SK-N-SH (cell line): ENCODE measurements around the gene CHD6. TPM values are rescaled to one million over a fixed set of nuclear protein-coding genes. Genes with fewer than 3 reads are reported as not detected.

Experiments
- CTCF ChIA-PET: fragments of 300-600, 350-600 bp; formaldehyde crosslinking; extraction: SDS; loops from one replicate; lab custom pipeline; 2021; lab: Yijun Ruan, JAX
- POLR2A ChIA-PET: fragments of 350-600 bp; sonication (Branson Sonifier 250); formaldehyde crosslinking; extraction: SDS; loops from one replicate; lab custom pipeline; 2020; ENCODE audit warnings: antibody characterized with exemption, inconsistent platforms; lab: Yijun Ruan, JAX
- DNase-seq: peaks from one replicate; pipeline ENCODE4 v3.0.0; 2012
- H2AFZ ChIP-seq: fragments of 200-600 bp; sonication (generic); 2 replicates; pipeline ENCODE4 v1.8.1; 2016; ENCODE audit warnings: antibody characterized with exemption, mild to moderate bottlenecking, low read depth
- H3F3A ChIP-seq: fragments of 200-600 bp; sonication (generic); replicated peaks from 2 replicates; pipeline ENCODE3; 2016; ENCODE audit warnings: antibody characterized with exemption, mild to moderate bottlenecking; ENCODE audit not compliant: insufficient read depth
- H3K27ac ChIP-seq, 2 experiments: fragments of 200-500 bp in 1 of 2; fragments of 200-600 bp in 1 of 2; sonication (Bioruptor generic) in 1 of 2; sonication (generic), shearing (Covaris generic) in 1 of 2; 2 replicates each; pipeline versions ENCODE4 v1.5.1 to v1.6.1; 2014 to 2016; ENCODE audit warnings: low read depth in 2 of 2, inconsistent platforms in 1 of 2, low read length in 1 of 2, mild to moderate bottlenecking in 1 of 2, mixed read lengths in 1 of 2
- H3K27me3 ChIP-seq: fragments of 200-600 bp; sonication (generic), shearing (Covaris generic); 2 replicates; pipeline ENCODE4 v1.6.1; 2016; ENCODE audit warnings: mixed run types; ENCODE audit not compliant: insufficient read depth
- H3K36me3 ChIP-seq, 2 experiments: fragments of 200-500 bp in 1 of 2; fragments of 200-600 bp in 1 of 2; sonication (Bioruptor generic) in 1 of 2; sonication (generic) in 1 of 2; replicated peaks in 1 of 2; 2 replicates each; pipeline versions ENCODE3 to v1.5.1; 2014 to 2016; ENCODE audit warnings: low read length in 1 of 2, mild to moderate bottlenecking in 1 of 2; ENCODE audit not compliant: insufficient read depth in 2 of 2, control insufficient read depth in 1 of 2
- H3K4me1 ChIP-seq, 2 experiments: fragments of 200-500 bp in 1 of 2; fragments of 200-600 bp in 1 of 2; sonication (Bioruptor generic) in 1 of 2; sonication (generic), shearing (Covaris generic) in 1 of 2; 2 replicates each; pipeline versions ENCODE4 v1.5.1 to v1.6.1; 2014 to 2016; ENCODE audit warnings: low read depth in 1 of 2, low read length in 1 of 2, mixed run types in 1 of 2; ENCODE audit not compliant: insufficient read depth in 2 of 2, control insufficient read depth in 1 of 2
- H3K4me2 ChIP-seq: fragments of 200-600 bp; sonication (generic), shearing (Covaris generic); 2 replicates; pipeline ENCODE4 v1.6.1; 2017; ENCODE audit warnings: mixed run types
- H3K4me3 ChIP-seq, 2 experiments: fragments of 200-500 bp in 1 of 2; fragments of 200-600 bp in 1 of 2; sonication (Bioruptor generic) in 1 of 2; sonication (generic), shearing (Covaris generic) in 1 of 2; 2 replicates each; pipeline versions ENCODE4 v1.5.1 to v1.8.1; 2014 to 2016; ENCODE audit warnings: low read depth in 2 of 2, inconsistent platforms in 1 of 2, low read length in 1 of 2, mild to moderate bottlenecking in 1 of 2, mixed read lengths in 1 of 2, moderate library complexity in 1 of 2
- H3K79me2 ChIP-seq: fragments of 200-600 bp; sonication (generic); 2 replicates; pipeline ENCODE4 v1.8.1; 2017; ENCODE audit warnings: mild to moderate bottlenecking; ENCODE audit not compliant: insufficient read depth
- H3K9ac ChIP-seq: fragments of 200-600 bp; sonication (generic); 2 replicates; pipeline ENCODE4 v1.6.1; 2017; ENCODE audit warnings: mixed run types
- H3K9me2 ChIP-seq: fragments of 200-600 bp; sonication (generic); 2 replicates; pipeline ENCODE4 v1.6.1; 2017; ENCODE audit warnings: mixed run types
- H3K9me3 ChIP-seq: fragments of 200-600 bp; sonication (generic); 2 replicates; pipeline ENCODE4 v1.6.1; 2017; ENCODE audit warnings: mixed run types, mild to moderate bottlenecking, moderate library complexity
- H4K20me1 ChIP-seq: fragments of 200-600 bp; sonication (generic); 2 replicates; pipeline ENCODE4 v1.6.1; 2017; ENCODE audit warnings: mild to moderate bottlenecking, mixed run types; ENCODE audit not compliant: insufficient read depth
- CTCF ChIP-seq: fragments of 200-600 bp; sonication (generic); IDR thresholded peaks from 2 replicates; pipeline ENCODE4 v1.6.1; 2017; ENCODE audit warnings: antibody characterized with exemption, mild to moderate bottlenecking, moderate library complexity
- ELF1 ChIP-seq: IDR thresholded peaks from 2 replicates; pipeline ENCODE4 v1.4.0; 2012
- FOXM1 ChIP-seq: IDR thresholded peaks from 2 replicates; pipeline ENCODE4 v1.4.0; 2012; ENCODE audit warnings: low read depth, mild to moderate bottlenecking
- GABPA ChIP-seq: IDR thresholded peaks from 2 replicates; pipeline ENCODE4 v1.4.0; 2012; ENCODE audit warnings: low read depth, mild to moderate bottlenecking
- GATA2 ChIP-seq: sonication (generic); formaldehyde crosslinking; IDR thresholded peaks from 2 replicates; pipeline ENCODE4 v1.5.0; 2020; ENCODE audit warnings: mild to moderate bottlenecking, missing genetic modification reagents
- MAX ChIP-seq: IDR thresholded peaks from 2 replicates; pipeline ENCODE4 v1.4.0; 2012; ENCODE audit warnings: low read depth
- MEF2A ChIP-seq: IDR thresholded peaks from 2 replicates; pipeline ENCODE4 v1.4.0; 2012; ENCODE audit warnings: low read depth, borderline replicate concordance
- MXI1 ChIP-seq: IDR thresholded peaks from 2 replicates; pipeline ENCODE4 v1.6.1; 2012; ENCODE audit warnings: mild to moderate bottlenecking, low read depth, low read length, improper control_type of control experiment
- NFIC ChIP-seq: IDR thresholded peaks from 2 replicates; pipeline ENCODE4 v1.4.0; 2012; ENCODE audit warnings: borderline replicate concordance
- POLR2AphosphoS5 ChIP-seq: IDR thresholded peaks from 2 replicates; pipeline ENCODE4 v1.6.1; 2012; ENCODE audit warnings: low read depth, low read length
- RAD21 ChIP-seq: IDR thresholded peaks from 2 replicates; pipeline ENCODE4 v1.6.1; 2012; ENCODE audit warnings: mild to moderate bottlenecking, low read length
- RCOR1 ChIP-seq: fragments of 150-350 bp; IDR thresholded peaks from 2 replicates; pipeline ENCODE4 v1.6.1; 2017; ENCODE audit warnings: antibody characterized with exemption, low read length
- RFX5 ChIP-seq: IDR thresholded peaks from 2 replicates; pipeline ENCODE4 v1.6.1; 2012; ENCODE audit warnings: mild to moderate bottlenecking, improper control_type of control experiment, low read length
- RXRA ChIP-seq: IDR thresholded peaks from 2 replicates; pipeline ENCODE4 v1.4.0; 2012; ENCODE audit warnings: low read depth, mild to moderate bottlenecking, borderline replicate concordance
- SIN3A ChIP-seq: IDR thresholded peaks from 2 replicates; pipeline ENCODE4 v1.6.1; 2012; ENCODE audit warnings: low read depth, mild to moderate bottlenecking, low read length, moderate library complexity, borderline replicate concordance
- TCF12 ChIP-seq: IDR thresholded peaks from 2 replicates; pipeline ENCODE4 v1.4.0; 2012
- TEAD4 ChIP-seq: IDR thresholded peaks from 2 replicates; pipeline ENCODE4 v1.4.0; 2012; ENCODE audit warnings: mild to moderate bottlenecking, borderline replicate concordance; ENCODE audit not compliant: insufficient read depth
- USF2 ChIP-seq: fragments of 150-350 bp; IDR thresholded peaks from 2 replicates; pipeline ENCODE4 v1.6.1; 2017; ENCODE audit warnings: antibody characterized with exemption, low read length, low read depth, borderline replicate concordance
- WGBS: methylation state at CpG from one replicate; pipeline ENCODE4 v1.1.6; 2017; ENCODE audit warnings: low lambda C conversion rate; 5-methylcytosine and 5-hydroxymethylcytosine counted together
- polyA plus RNA-seq, 3 experiments: library from polyadenylated mRNA; depleted of rRNA; stranded (reverse); fragments of >200 nt; gene quantifications; 2 replicates each; pipeline ENCODE4 v1.2.3, GENCODE V29; 2012

Gene CHD6
- polyA plus RNA-seq, 1 of the 3 experiments (the other 2 are of a cell fraction): 7.1 TPM

GRCh38 chr20:41608606-41609005 lies 9.6 kb downstream of the CHD6 start:
- Histone ChIP-seq H3K9me2 (no peaks in the 10 kb centered on the region), H3K4me2 (no peak overlapping the region), H3F3A (peaks cover 11% of the 10 kb centered on the region), H3K36me3 (no peaks in the 10 kb centered on the region), H3K79me2 (peaks cover 99% of the 10 kb centered on the region), H4K20me1 (peaks cover 94% of the 10 kb centered on the region), H3K27me3 (no peaks in the 10 kb centered on the region), H3K4me3 (no peak overlapping the region), H2AFZ (no peak overlapping the region), H3K9me3 (no peaks in the 10 kb centered on the region), H3K9ac (no peak overlapping the region), H3K27ac (no peak overlapping the region), H3K4me1 (peaks cover 0 to 3% of the 10 kb centered on the region in 2 experiments; a peak in 2 of 4 replicates)
- TF ChIP-seq SIN3A: no peak
- ChIA-PET CTCF (interaction anchor here (1.7 kb wide), 1 partner anchor 8 kb away, joined by 6 read pairs; no protein-coding TSS in a partner anchor), POLR2A (no interaction called here)
- 94% methylated on average over 2 of the region's 2 CpGs for WGBS
- DNase-seq: no peak

GRCh38 chr20:41607791-41608190 lies 10.4 kb downstream of the CHD6 start:
- WGBS: 89% methylated on average over 1 of the region's 1 CpG
- H3F3A ChIP-seq: peaks cover 11% of the 10 kb centered on the region
- no peaks in the 10 kb centered on the region for H3K9me3 ChIP-seq
- H3K27me3 ChIP-seq: no peaks in the 10 kb centered on the region
- H3K27ac ChIP-seq: no peak overlapping the region
- H2AFZ ChIP-seq: no peak overlapping the region
- H3K4me1 ChIP-seq: no peaks in the 10 kb centered on the region
- DNase-seq: no peak
- no peaks in the 10 kb centered on the region for H3K9me2 ChIP-seq
- H4K20me1 ChIP-seq: peaks cover 90% of the 10 kb centered on the region
- ChIA-PET POLR2A (interaction anchor here (1.8 kb wide), 1 partner anchor 11 kb away, joined by 4 read pairs; the partner anchor contains the start of gene CHD6), CTCF (interaction anchor here (1.7 kb wide), 1 partner anchor 9 kb away, joined by 6 read pairs; no protein-coding TSS in a partner anchor)
- H3K36me3 ChIP-seq: no peaks in the 10 kb centered on the region
- peaks cover 99% of the 10 kb centered on the region for H3K79me2 ChIP-seq
- H3K4me3 ChIP-seq: no peak overlapping the region
- TF ChIP-seq MEF2A (no peak), POLR2AphosphoS5 (no peak), GABPA (no peak), TEAD4 (no peak), GATA2 (CRISPR knock-in tag) (no peak), RAD21 (no peak), FOXM1 (no peak), RXRA (no peak), TCF12 (no peak), CTCF (no peak), MAX (no peak), NFIC (no peak), RCOR1 (no peak), RFX5 (no peak), ELF1 (no peak), MXI1 (no peak), USF2 (no peak)
- no peak overlapping the region for H3K4me2 ChIP-seq
- no peak overlapping the region for H3K9ac ChIP-seq
